Body of pancreas (tissue), 4 donors: ENCODE measurements around the gene BTBD9.

Experiments used
- POLR2A ChIP-seq, 3 donors: fragments of 450-650 bp; IDR thresholded peaks; one replicate each; pipeline ENCODE4 v1.6.1; 2016; ENCODE audit warnings: antibody characterized with exemption in 3 of 3, mild to moderate bottlenecking in 2 of 3
- TF ChIP-seq, protein P1 (sequence below), 7 experiments: fragments of 450-650 bp in 4 of 7; fragments of 200-600 bp in 3 of 7; sonication (generic) in 3 of 7; IDR thresholded peaks; one replicate each; pipeline ENCODE4 v1.5.1; 2016 to 2019; ENCODE audit warnings: antibody characterized with exemption in 7 of 7

DNA sequence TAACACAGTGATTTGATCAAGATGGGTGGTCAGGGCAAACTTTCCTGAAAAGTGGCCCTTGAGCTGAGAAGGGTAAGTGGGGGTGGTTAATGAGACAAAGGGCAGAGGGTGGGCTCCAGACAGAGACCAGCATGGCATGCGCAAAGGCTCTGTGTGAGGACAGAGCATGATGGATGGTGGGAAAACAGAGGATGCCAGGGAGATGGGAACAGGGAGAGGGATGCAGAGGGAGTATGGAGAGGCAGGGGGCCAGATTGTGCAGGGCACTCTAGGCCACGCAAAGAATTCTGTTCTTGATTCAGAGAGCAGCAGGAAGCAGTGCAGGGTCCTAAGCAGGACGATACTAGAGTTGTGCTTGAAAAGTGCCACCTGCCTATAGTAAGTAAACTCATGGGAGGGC is 394.4 kb downstream of the BTBD9 start:
- TF ChIP-seq, protein P1, sequence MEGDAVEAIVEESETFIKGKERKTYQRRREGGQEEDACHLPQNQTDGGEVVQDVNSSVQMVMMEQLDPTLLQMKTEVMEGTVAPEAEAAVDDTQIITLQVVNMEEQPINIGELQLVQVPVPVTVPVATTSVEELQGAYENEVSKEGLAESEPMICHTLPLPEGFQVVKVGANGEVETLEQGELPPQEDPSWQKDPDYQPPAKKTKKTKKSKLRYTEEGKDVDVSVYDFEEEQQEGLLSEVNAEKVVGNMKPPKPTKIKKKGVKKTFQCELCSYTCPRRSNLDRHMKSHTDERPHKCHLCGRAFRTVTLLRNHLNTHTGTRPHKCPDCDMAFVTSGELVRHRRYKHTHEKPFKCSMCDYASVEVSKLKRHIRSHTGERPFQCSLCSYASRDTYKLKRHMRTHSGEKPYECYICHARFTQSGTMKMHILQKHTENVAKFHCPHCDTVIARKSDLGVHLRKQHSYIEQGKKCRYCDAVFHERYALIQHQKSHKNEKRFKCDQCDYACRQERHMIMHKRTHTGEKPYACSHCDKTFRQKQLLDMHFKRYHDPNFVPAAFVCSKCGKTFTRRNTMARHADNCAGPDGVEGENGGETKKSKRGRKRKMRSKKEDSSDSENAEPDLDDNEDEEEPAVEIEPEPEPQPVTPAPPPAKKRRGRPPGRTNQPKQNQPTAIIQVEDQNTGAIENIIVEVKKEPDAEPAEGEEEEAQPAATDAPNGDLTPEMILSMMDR (IDR thresholded peaks at IDR 0.05) = no peak
- no peak for TF ChIP-seq POLR2A (IDR thresholded peaks at IDR 0.05)
